H1 (cell line): Measurements from ENCODE around the gene HMCN2. TPM values are rescaled to one million over a fixed set of nuclear protein-coding genes. Genes with fewer than 3 reads are reported as not detected.

Source experiments
- CREB1 ChIP-seq: IDR thresholded peaks from 2 replicates; pipeline ENCODE4 v1.6.1; 2012; ENCODE audit warnings: inconsistent platforms
- E2F6 ChIP-seq: IDR thresholded peaks from 2 replicates; pipeline ENCODE4 v1.6.1; 2012; ENCODE audit warnings: inconsistent platforms
- NANOG ChIP-seq: IDR thresholded peaks from 2 replicates; pipeline ENCODE4 v1.6.1; 2011; ENCODE audit warnings: low read length, low read depth, mild to moderate bottlenecking, inconsistent platforms; ENCODE audit not compliant: insufficient read depth, poor library complexity, severe bottlenecking
- TEAD4 ChIP-seq: IDR thresholded peaks from 2 replicates; pipeline ENCODE4 v1.6.1; 2012; ENCODE audit warnings: low read depth, low read length, inconsistent platforms, mixed read lengths
- YY1 ChIP-seq: IDR thresholded peaks from 2 replicates; pipeline ENCODE4 v1.6.1; 2011; ENCODE audit warnings: low read depth, mild to moderate bottlenecking, low read length
- polyA plus RNA-seq, 7 experiments: library from polyadenylated mRNA; depleted of rRNA in 3 of 7; stranded (reverse) in 5 of 7; unstranded in 2 of 7; fragments of >200 nt in 5 of 7; fragments of 200-250 nt in 2 of 7; gene quantifications; 1 replicate in 5 of 7; 2 replicates in 1 of 7; 4 replicates in 1 of 7; pipeline versions ENCODE4 v1.2.1 to v1.2.3, GENCODE V29; 2011 to 2013; ENCODE audit warnings: missing spikeins in 2 of 7, mixed read lengths in 2 of 7
- total RNA-seq: library from RNA; stranded (reverse); fragmentation: NEBNext Ultra II Directional; extraction: Animal tissue kit (Norgen Biotek cat#: 25700); gene quantifications from 2 replicates; pipeline ENCODE4 v1.2.1, GENCODE V29; 2021

Gene HMCN2
- total and polyA plus RNA-seq, 2 of the 8 experiments (the other 6 are each of a cell fraction or from before 2014, with no cell fraction given), result 5.0 to 9.1 TPM

DNA sequence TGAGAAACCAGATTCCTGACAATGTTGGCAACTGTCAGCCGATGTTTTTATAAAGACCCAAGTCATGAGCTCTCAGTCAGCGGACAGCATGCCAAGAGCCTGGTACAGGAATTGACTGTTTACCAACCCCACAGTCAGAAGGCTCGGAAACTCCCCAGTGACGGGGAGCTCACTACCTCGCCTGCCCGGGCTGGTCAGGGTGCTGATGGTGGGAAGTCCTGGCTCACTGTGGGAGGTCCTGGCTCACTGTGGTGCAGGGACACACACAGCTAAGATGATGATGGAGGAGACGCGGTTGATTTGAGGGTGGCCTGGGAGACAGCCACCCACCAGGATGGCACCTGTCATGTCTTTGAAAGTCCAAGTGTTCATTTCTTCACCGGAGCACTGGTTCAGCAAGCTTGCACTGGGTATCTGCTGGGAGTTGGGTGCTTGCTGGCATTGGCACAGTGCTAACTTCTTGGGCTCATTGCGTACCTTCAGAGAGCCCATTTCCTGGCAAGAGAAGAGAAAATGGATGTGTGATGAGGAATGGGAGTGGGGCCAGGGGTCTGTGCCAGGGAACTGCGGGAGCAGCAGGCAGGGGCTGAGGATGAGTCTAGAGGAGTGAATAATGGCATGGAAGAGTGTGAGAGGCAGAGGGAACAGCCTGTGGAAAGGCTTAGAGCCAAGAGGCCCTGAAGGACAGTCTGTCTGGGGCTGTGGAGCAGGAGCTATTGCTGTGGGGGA lies 194.5 kb downstream of the HMCN2 start (continued):
- TF ChIP-seq NANOG (no peak), E2F6 (no peak), TEAD4 (no peak), YY1 (no peak), CREB1 (no peak)
- TF ChIP-seq, all 59 proteins: peak for 0
